Measurements from ENCODE around the gene TENM4.

DNA sequence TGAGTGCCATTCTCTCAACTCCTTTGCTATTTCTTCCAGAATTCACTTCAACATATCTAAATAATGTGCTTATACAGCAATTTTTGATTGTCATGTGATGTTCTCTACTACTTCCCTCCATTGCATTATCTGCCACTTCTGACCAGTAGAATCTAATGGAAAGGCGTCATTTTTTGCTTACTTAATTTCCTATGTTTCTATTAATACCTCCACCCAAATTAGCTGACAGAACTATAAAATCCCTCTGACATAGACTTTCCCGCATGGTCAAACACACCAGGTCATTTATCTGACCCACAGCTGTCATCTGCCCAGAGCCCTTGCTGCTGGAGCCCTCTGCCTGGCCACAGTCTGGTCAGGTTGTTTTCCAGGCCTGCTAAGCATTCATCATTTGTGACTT, 607.6 kb downstream of the TENM4 start:
- TF ChIP-seq, protein P1, sequence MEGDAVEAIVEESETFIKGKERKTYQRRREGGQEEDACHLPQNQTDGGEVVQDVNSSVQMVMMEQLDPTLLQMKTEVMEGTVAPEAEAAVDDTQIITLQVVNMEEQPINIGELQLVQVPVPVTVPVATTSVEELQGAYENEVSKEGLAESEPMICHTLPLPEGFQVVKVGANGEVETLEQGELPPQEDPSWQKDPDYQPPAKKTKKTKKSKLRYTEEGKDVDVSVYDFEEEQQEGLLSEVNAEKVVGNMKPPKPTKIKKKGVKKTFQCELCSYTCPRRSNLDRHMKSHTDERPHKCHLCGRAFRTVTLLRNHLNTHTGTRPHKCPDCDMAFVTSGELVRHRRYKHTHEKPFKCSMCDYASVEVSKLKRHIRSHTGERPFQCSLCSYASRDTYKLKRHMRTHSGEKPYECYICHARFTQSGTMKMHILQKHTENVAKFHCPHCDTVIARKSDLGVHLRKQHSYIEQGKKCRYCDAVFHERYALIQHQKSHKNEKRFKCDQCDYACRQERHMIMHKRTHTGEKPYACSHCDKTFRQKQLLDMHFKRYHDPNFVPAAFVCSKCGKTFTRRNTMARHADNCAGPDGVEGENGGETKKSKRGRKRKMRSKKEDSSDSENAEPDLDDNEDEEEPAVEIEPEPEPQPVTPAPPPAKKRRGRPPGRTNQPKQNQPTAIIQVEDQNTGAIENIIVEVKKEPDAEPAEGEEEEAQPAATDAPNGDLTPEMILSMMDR (IDR thresholded peaks at IDR 0.05): no peak
- no peak for TF ChIP-seq EZH2 (IDR thresholded peaks at IDR 0.05)
- TF ChIP-seq EZH2phosphoT487 (IDR thresholded peaks at IDR 0.05): no peak

Measured in neural progenitor cell (in vitro differentiated cells).